Right atrium auricular region (tissue), 2 donors: ENCODE measurements around the gene WDFY1. TPM values are rescaled to one million over a fixed set of nuclear protein-coding genes. Genes with fewer than 3 reads are reported as not detected.

Source experiments
- DNase-seq: peaks from one replicate; pipeline ENCODE4 v3.0.0-alpha.2; 2019; ENCODE audit warnings: low spot score
- H3K27ac ChIP-seq, 2 donors: fragments of 200-600 bp; sonication (generic); 1 replicate in 1 of 2; 2 replicates in 1 of 2; pipeline ENCODE4 v1.5.1; 2016 to 2019
- H3K27me3 ChIP-seq, 2 donors: fragments of 200-600 bp; sonication (generic); one replicate each; pipeline versions ENCODE4 v1.5.1 to v1.6.0; 2017 to 2019
- H3K36me3 ChIP-seq: fragments of 200-600 bp; sonication (generic); one replicate; pipeline ENCODE4 v1.5.1; 2016
- H3K4me1 ChIP-seq, 2 donors: fragments of 200-600 bp; sonication (generic); one replicate each; pipeline versions ENCODE4 v1.5.1 to v1.6.0; 2017 to 2019
- H3K4me3 ChIP-seq, 2 donors: fragments of 200-600 bp; sonication (generic); 1 replicate in 1 of 2; 2 replicates in 1 of 2; pipeline ENCODE4 v1.5.1; 2017 to 2019; ENCODE audit warnings: mild to moderate bottlenecking in 1 of 2, moderate library complexity in 1 of 2
- H3K9me3 ChIP-seq, 2 donors: fragments of 200-600 bp; sonication (generic); one replicate each; pipeline ENCODE4 v1.5.1; 2019
- CTCF ChIP-seq, 2 donors: fragments of 200-600 bp; sonication (generic); IDR thresholded peaks; one replicate each; pipeline ENCODE4 v1.5.1; 2019; ENCODE audit warnings: antibody characterized with exemption in 2 of 2
- total RNA-seq, 2 donors: library from RNA; depleted of rRNA; stranded (reverse); fragments of >200 nt; gene quantifications; one replicate each; pipeline ENCODE4 v1.1.0, GENCODE V29; 2016

Gene WDFY1
- total RNA-seq, 2 donors from 2014 or later: 13.8 to 16.8 TPM

- TF ChIP-seq CTCF (IDR thresholded peaks at IDR 0.05): no peak
- H3K27ac ChIP-seq: no peak overlapping the region
- H3K4me1 ChIP-seq: peaks cover 0 to 18% of the 10 kb centered on the region in 2 donors
- no peak for DNase-seq
- no peak overlapping the region for H3K4me3 ChIP-seq
- H3K27me3 ChIP-seq: no peaks in the 10 kb centered on the region
- no peaks in the 10 kb centered on the region for H3K36me3 ChIP-seq
- H3K9me3 ChIP-seq: peaks cover 0 to 6% of the 10 kb centered on the region in 2 donors
Observed at GRCh38 chr2:223925106-223925505, 20.0 kb downstream of the WDFY1 start.

- Histone ChIP-seq H3K36me3 (no peaks in the 10 kb centered on the region), H3K4me3 (no peak overlapping the region), H3K27ac (no peak overlapping the region), H3K4me1 (peaks cover 0 to 12% of the 10 kb centered on the region in 2 donors), H3K9me3 (peaks cover 0 to 6% of the 10 kb centered on the region in 2 donors), H3K27me3 (no peaks in the 10 kb centered on the region)
- DNase-seq: no peak
- no peak for TF ChIP-seq CTCF (IDR thresholded peaks at IDR 0.05)
Observed at GRCh38 chr2:223923976-223924375, 21.2 kb downstream of the WDFY1 start.

- no peak for TF ChIP-seq CTCF (IDR thresholded peaks at IDR 0.05)
- Histone ChIP-seq H3K4me1 (peaks cover 0 to 14% of the 10 kb centered on the region in 2 donors), H3K4me3 (no peak overlapping the region), H3K27me3 (no peaks in the 10 kb centered on the region), H3K36me3 (peaks cover 4% of the 10 kb centered on the region), H3K27ac (no peak overlapping the region), H3K9me3 (peaks cover 0 to 6% of the 10 kb centered on the region in 2 donors)
- no peak for DNase-seq
Observed at GRCh38 chr2:223922308-223922707, 22.8 kb downstream of the WDFY1 start.

- no peak for TF ChIP-seq CTCF (IDR thresholded peaks at IDR 0.05)
- H3K27me3 ChIP-seq: no peaks in the 10 kb centered on the region
- no peak overlapping the region for H3K27ac ChIP-seq
- no peak overlapping the region for H3K4me3 ChIP-seq
- no peak for DNase-seq
- peaks cover 0 to 14% of the 10 kb centered on the region in 2 donors for H3K4me1 ChIP-seq
- no peaks in the 10 kb centered on the region for H3K9me3 ChIP-seq
- peaks cover 15% of the 10 kb centered on the region for H3K36me3 ChIP-seq
Observed at GRCh38 chr2:223921204-223921603, 23.9 kb downstream of the WDFY1 start.

- Histone ChIP-seq H3K9me3 (no peaks in the 10 kb centered on the region), H3K27ac (no peak overlapping the region), H3K27me3 (no peaks in the 10 kb centered on the region), H3K4me3 (no peak overlapping the region), H3K4me1 (peaks cover 0 to 14% of the 10 kb centered on the region in 2 donors), H3K36me3 (peaks cover 21% of the 10 kb centered on the region)
- no peak for DNase-seq
- no peak for TF ChIP-seq CTCF (IDR thresholded peaks at IDR 0.05)
Observed at GRCh38 chr2:223920109-223920508, 25.0 kb downstream of the WDFY1 start.

GRCh38 chr2:223918671-223919134 lies 26.4 kb downstream of the WDFY1 start:
- no peak overlapping the region for H3K4me3 ChIP-seq
- peaks cover 0 to 14% of the 10 kb centered on the region in 2 donors for H3K4me1 ChIP-seq
- H3K27me3 ChIP-seq: no peaks in the 10 kb centered on the region
- H3K36me3 ChIP-seq: peaks cover 21% of the 10 kb centered on the region
- TF ChIP-seq CTCF (IDR thresholded peaks at IDR 0.05): no peak
- H3K27ac ChIP-seq: no peak overlapping the region
- no peaks in the 10 kb centered on the region for H3K9me3 ChIP-seq
- no peak for DNase-seq
